IMR-90 (cell line): ENCODE results near the gene ANO1.

Source experiments
- BHLHE40 ChIP-seq: fragments of 150-350 bp; IDR thresholded peaks from 2 replicates; pipeline ENCODE4 v1.6.1; 2016; ENCODE audit warnings: mild to moderate bottlenecking, low read depth, low read length
- CEBPB ChIP-seq: IDR thresholded peaks from 2 replicates; pipeline ENCODE4 v1.6.1; 2012; ENCODE audit warnings: low read depth, low read length, improper control_type of control experiment
- CHD1 ChIP-seq: IDR thresholded peaks from 2 replicates; pipeline ENCODE4 v1.6.1; 2012; ENCODE audit warnings: low read depth, low read length, improper control_type of control experiment
- FOS ChIP-seq: fragments of 150-350 bp; IDR thresholded peaks from 2 replicates; pipeline ENCODE4 v1.6.1; 2016; ENCODE audit warnings: low read depth, low read length
- MAFK ChIP-seq: IDR thresholded peaks from 2 replicates; pipeline ENCODE4 v1.6.1; 2012; ENCODE audit warnings: low read depth, low read length, improper control_type of control experiment
- MAZ ChIP-seq: IDR thresholded peaks from 2 replicates; pipeline ENCODE4 v1.6.1; 2012; ENCODE audit warnings: low read depth, mild to moderate bottlenecking, low read length, improper control_type of control experiment, moderate library complexity, borderline replicate concordance
- POLR2A ChIP-seq: IDR thresholded peaks from 2 replicates; pipeline ENCODE4 v1.6.1; 2012; ENCODE audit warnings: mild to moderate bottlenecking, low read depth, low read length
- RAD21 ChIP-seq: IDR thresholded peaks from 2 replicates; pipeline ENCODE4 v1.6.1; 2012; ENCODE audit warnings: low read length, improper control_type of control experiment
- RCOR1 ChIP-seq: IDR thresholded peaks from 2 replicates; pipeline ENCODE4 v1.6.1; 2012; ENCODE audit warnings: mild to moderate bottlenecking, low read length, improper control_type of control experiment; ENCODE audit not compliant: insufficient replicate concordance
- RFX5 ChIP-seq: IDR thresholded peaks from 2 replicates; pipeline ENCODE4 v1.8.0; 2012; ENCODE audit warnings: low read depth, mild to moderate bottlenecking, low read length, moderate library complexity
- SMC3 ChIP-seq: fragments of 150-350 bp; IDR thresholded peaks from 2 replicates; pipeline ENCODE4 v1.6.1; 2016; ENCODE audit warnings: low read depth, mild to moderate bottlenecking, antibody characterized with exemption, low read length, moderate library complexity
- TF ChIP-seq, protein P1 (sequence below): conservative IDR thresholded peaks from 2 replicates; pipeline ENCODE4 v1.5.1; 2012; ENCODE audit warnings: mild to moderate bottlenecking, low read depth, low read length, improper control_type of control experiment
- TF ChIP-seq, protein P2 (sequence below): fragments of 150-350 bp; IDR thresholded peaks from 2 replicates; pipeline ENCODE4 v1.6.1; 2017; ENCODE audit warnings: mild to moderate bottlenecking, antibody characterized with exemption, low read length, low read depth
- TF ChIP-seq, protein P3 (sequence below): fragments of 150-350 bp; IDR thresholded peaks from 2 replicates; pipeline ENCODE4 v1.6.1; 2016; ENCODE audit warnings: low read depth, mild to moderate bottlenecking, low read length, moderate library complexity, borderline replicate concordance

GRCh38 chr11:70105369-70105754 lies 27.2 kb downstream of the ANO1 start:
- TF ChIP-seq, protein P1, sequence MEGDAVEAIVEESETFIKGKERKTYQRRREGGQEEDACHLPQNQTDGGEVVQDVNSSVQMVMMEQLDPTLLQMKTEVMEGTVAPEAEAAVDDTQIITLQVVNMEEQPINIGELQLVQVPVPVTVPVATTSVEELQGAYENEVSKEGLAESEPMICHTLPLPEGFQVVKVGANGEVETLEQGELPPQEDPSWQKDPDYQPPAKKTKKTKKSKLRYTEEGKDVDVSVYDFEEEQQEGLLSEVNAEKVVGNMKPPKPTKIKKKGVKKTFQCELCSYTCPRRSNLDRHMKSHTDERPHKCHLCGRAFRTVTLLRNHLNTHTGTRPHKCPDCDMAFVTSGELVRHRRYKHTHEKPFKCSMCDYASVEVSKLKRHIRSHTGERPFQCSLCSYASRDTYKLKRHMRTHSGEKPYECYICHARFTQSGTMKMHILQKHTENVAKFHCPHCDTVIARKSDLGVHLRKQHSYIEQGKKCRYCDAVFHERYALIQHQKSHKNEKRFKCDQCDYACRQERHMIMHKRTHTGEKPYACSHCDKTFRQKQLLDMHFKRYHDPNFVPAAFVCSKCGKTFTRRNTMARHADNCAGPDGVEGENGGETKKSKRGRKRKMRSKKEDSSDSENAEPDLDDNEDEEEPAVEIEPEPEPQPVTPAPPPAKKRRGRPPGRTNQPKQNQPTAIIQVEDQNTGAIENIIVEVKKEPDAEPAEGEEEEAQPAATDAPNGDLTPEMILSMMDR, result no peak
- TF ChIP-seq RAD21 (no peak), MAZ (no peak), SMC3 (no peak), POLR2A (no peak), CHD1 (no peak), FOS (no peak), RFX5 (no peak), CEBPB (no peak), MAFK (no peak), BHLHE40 (no peak), RCOR1 (no peak)
- TF ChIP-seq, protein P2, sequence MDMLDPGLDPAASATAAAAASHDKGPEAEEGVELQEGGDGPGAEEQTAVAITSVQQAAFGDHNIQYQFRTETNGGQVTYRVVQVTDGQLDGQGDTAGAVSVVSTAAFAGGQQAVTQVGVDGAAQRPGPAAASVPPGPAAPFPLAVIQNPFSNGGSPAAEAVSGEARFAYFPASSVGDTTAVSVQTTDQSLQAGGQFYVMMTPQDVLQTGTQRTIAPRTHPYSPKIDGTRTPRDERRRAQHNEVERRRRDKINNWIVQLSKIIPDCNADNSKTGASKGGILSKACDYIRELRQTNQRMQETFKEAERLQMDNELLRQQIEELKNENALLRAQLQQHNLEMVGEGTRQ, result no peak
- TF ChIP-seq, protein P3, sequence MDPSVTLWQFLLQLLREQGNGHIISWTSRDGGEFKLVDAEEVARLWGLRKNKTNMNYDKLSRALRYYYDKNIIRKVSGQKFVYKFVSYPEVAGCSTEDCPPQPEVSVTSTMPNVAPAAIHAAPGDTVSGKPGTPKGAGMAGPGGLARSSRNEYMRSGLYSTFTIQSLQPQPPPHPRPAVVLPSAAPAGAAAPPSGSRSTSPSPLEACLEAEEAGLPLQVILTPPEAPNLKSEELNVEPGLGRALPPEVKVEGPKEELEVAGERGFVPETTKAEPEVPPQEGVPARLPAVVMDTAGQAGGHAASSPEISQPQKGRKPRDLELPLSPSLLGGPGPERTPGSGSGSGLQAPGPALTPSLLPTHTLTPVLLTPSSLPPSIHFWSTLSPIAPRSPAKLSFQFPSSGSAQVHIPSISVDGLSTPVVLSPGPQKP, result no peak
